GM18907 (cell line): ENCODE results near the gene MRGPRE.

Source experiments
- ATAC-seq: cut with Tn5 transposase; IDR thresholded peaks from one replicate; pipeline ENCODE4 v1.9.1; 2021; ENCODE audit warnings: mild to moderate bottlenecking, moderate library complexity; ENCODE audit not compliant: unreplicated experiment

Gene MRGPRE

DNA sequence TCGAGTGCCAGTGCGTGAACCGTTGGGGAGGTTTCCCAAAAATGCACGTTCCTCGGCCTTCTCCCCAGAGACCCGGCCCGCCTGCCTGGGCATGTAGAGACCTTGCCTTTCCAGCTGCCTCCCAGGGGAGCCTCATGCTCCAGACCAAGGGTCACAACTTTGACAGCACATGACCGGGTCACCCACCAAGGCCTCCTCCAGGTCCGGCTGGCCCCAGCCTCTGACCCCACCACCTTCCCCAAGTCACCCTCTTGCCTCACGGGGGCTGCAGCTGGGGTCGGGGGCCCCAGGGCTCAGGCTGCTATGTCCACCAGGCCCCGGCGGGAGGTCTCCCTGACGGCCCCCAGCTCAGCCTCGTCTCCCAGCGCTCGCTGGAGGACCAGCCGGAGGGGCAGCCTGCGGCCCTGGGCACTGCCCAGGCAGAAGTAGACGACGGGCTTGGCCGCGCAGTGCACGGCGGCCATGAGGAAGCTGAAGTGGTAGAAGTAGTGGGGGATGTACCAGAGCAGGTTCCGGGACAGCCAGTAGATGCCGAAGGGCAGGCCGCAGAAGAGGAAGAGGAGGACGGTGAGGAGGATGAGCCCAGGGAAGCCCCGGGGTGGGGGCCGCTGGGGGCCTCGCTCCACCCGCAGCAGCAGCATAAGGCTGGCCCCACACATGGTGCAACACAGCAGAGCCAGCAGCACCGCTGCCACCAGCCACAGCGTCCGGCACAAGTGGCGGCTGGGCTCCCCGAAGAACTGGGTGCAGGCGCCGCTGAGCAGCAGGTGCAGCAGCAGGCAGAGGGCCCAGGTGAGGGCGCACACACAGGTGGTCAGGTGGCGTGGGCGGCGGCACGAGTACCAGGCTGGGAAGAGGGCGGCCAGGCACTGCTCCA is 4.4 kb downstream of the MRGPRE start:
- no peak for ATAC-seq

DNA sequence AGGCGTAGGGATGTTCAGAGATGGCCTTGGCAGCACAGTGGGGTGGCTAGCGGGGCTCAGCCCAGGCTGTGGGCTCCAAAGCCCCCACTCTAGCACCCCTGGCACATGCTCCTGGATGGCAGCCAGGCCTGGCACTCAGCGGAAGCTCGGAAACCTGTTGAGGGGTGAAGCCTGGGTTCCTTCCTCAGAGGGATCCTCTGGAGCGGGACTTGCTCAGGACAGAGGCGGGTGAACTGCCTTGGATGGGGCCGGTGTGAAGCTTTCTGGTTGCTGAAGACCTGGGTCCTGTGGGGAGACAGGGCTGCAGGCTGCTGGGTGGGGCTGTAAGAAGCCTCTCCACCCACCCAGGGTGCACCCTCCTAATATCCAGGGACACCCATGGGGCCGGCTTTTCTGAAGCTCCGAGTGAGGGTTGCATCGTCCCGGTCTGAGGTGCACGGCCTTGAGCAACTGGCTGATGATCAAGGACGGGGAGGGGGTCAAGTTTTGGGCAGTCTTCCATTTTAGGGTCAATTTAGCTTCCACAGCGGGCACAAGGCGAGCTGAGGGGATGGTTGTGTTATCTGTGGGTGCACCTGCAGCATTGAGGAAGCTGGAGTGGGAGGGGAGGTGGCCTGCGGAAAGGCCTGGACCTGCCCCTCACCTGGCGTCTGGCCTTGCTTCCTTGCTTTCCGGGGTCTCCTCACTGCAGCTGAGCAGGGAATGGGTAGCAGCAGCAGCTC is 5.2 kb downstream of the MRGPRE start:
- ATAC-seq: no peak

GRCh38 chr11:3225826-3226750 is 6.1 kb downstream of the MRGPRE start:
- no peak for ATAC-seq

GRCh38 chr11:3225159-3225758 is 7.0 kb downstream of the MRGPRE start:
- no peak for ATAC-seq

GRCh38 chr11:3224401-3225057 is 7.7 kb downstream of the MRGPRE start:
- ATAC-seq: no peak

DNA sequence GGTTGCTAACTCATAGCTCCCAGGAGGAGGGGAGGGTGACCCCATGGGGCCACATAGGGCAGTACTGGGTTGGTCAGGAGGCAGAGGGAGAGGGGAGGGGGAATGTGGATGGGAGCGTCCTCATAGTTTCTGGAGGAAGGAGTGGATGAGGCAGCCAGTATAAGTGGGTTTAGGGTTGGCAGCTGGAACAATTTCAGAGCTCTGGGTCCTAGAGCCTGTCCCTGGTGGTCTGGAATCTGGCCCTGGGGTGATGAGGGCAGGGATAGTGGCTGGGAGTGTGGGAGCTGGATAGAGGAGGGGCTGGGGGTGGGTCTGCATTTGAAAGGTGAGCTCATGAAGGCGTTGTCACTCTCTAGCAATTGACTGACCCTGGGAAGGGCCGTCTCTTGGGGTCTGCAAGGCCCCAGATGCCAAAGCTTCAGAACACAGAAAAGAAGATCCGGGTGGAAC is 8.3 kb downstream of the MRGPRE start:
- no peak for ATAC-seq

DNA sequence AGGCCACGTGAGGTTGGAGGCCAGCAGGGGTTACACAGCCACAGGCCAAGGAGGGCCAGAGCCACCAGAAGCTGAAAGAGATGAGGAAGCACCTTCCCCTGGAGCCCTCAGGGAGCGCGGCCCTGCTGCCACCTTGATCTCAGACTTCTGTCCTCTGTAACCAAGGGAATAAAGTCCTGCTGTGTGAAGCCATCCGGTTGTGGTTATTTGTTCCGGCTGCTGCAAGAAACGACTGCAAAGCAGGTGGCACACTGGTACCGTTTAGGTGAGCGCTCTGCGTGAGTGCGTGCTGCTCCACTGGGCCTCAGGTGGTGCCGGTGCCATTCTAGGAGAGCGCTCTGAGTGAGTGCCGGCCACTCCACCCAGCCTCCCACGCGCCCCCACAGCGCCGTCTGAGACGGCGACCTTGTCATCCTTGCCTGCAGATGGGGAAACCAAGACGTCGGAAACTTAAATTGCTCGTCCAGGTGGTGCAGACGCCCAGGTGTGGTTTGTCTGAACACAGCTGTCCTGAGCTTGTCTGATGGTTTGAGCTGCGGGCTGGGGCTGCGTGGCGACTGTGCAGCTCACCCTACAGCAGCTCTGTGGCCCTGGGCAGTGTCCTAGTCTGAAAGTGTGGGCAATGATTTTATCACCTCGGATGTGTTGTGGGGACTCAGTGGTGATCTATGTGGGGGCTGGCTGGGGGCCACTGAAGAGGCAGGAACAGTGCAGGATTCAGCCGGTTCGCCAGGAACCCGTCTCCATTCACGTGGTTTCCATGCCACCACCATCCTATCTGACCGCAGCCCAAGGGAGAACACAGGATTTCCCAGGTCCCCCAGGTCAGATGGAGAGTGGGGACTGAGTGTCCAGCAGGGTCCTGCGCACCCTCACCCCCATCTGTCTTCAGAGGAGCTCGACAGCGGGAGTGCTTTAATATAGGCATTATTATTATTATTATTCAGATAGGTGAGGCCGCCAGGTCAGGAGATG is 9.0 kb downstream of the MRGPRE start:
- ATAC-seq: no peak

DNA sequence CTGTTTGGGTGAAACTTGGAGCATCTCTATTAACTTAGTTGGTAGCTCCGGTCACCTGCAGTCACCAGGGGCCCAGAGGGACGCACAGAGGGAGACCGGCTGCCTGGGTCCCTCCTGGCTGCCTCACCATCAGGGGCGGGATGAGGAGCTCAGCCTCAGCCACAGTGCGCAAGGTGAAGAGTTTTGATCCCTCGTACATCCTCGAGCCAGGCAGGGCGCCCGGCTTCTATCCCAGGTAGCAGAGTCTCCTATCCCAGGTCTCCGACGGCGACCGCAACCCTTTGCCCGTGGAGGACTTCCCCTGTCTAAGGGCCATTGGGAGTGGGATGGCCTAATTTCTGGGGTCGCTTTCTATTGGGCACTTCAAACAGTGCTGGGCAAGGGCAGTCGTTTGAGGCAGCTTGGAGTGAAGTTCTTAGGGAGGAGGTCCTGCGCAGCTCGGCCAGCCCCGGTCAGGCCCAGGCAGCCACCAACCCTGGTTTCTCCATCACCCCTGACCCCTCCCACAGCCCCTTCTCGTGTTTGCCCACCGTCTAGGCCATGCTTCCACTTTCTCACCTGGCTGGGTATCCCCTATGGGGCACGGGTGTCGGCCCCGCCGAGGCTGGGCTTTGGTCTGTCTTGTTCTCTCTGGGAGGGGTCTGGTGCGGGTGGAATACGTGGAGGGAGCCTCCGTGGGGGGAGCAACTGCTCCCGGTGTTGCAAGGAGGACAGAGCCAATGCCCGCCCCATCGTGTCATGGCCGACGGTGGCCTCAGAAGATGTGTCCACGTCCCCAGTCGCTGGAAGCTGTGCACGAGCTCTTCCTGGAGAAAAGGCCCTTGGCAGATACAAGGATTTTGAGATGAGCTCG is 10.0 kb downstream of the MRGPRE start:
- ATAC-seq: no peak

DNA sequence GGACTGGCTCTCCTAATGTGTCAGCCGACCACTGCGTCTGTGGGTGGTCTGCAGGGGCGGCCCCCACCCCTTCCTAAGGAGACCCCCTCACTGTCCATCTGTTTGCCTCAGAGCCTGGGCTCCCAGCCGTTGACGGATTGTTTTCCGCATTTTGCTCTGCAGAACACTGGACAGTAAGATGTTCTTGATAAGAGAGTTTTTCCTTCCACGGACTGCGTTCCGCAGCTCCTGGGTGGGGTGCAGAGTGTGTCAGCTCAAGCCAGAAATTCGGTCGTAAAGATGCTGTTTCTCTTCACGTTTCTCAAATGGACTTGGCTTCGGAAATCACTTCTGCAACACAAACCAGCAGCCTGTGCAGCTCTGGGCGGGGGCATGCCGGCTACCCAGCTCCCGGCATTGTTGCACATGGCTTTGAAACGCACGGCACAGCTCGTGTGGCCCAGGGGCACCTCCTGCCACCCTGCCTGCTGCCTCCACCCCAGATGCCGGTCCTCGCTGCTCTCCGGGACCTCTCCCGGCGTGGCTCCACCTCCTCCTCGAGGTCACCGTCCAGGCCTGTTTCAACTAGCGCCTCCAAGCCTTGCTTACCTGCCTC is 10.7 kb downstream of the MRGPRE start:
- ATAC-seq: no peak

- ATAC-seq: no peak
These were observed 11.5 kb downstream of the MRGPRE start for GRCh38 chr11:3220521-3221407.

- no peak for ATAC-seq
These were observed 12.1 kb downstream of the MRGPRE start for GRCh38 chr11:3220101-3220500.

- ATAC-seq: no peak
These were observed 12.8 kb downstream of the MRGPRE start for GRCh38 chr11:3219281-3219892.

GRCh38 chr11:3218483-3219280 is 13.5 kb downstream of the MRGPRE start, which contains the start of gene MRGPRG:
Gene MRGPRG, minus strand, starts transcription at chr11:3218813. Its CDS starts 0 bp downstream, at chr11:3218813.
- ATAC-seq: no peak

- no peak for ATAC-seq
These were observed 14.3 kb downstream of the MRGPRE start for GRCh38 chr11:3217818-3218482.

- ATAC-seq: no peak
These were observed 16.1 kb downstream of the MRGPRE start for GRCh38 chr11:3216027-3216525.
